Measurements from ENCODE around the gene TSPYL6. TPM values are rescaled to one million over a fixed set of nuclear protein-coding genes. Genes with fewer than 3 reads are reported as not detected.

Gene TSPYL6
- total RNA-seq, 4 donors from 2014 or later: not detected

DNA sequence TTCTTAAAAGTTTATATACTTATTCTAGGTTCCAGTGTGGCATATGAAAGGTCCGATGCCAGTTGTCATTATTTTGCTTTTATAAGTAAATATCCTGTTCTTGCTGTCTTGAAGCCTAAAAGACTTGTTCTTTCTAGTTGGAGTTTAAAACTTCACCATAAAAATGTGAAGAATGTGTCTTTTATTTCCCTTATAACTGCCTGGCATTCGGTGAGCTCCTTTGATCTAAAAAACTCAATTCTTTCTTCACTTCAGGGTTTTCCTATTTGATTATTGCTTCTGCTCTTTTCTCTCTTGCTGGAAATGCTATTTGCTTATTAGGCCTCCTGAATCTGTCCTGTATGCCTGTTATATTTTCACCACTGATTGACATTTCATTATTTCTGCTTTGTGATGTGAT, 51.6 kb downstream of the TSPYL6 start:
- Histone ChIP-seq H3K9me3 (no peaks in the 10 kb centered on the region), H3K27me3 (no peaks in the 10 kb centered on the region), H3K4me3 (no peak overlapping the region), H3K36me3 (no peaks in the 10 kb centered on the region), H3K4me1 (peaks cover 0 to 26% (median 4%) of the 10 kb centered on the region in 3 donors), H3K27ac (no peak overlapping the region)
- no peak for DNase-seq
- TF ChIP-seq, protein P1, sequence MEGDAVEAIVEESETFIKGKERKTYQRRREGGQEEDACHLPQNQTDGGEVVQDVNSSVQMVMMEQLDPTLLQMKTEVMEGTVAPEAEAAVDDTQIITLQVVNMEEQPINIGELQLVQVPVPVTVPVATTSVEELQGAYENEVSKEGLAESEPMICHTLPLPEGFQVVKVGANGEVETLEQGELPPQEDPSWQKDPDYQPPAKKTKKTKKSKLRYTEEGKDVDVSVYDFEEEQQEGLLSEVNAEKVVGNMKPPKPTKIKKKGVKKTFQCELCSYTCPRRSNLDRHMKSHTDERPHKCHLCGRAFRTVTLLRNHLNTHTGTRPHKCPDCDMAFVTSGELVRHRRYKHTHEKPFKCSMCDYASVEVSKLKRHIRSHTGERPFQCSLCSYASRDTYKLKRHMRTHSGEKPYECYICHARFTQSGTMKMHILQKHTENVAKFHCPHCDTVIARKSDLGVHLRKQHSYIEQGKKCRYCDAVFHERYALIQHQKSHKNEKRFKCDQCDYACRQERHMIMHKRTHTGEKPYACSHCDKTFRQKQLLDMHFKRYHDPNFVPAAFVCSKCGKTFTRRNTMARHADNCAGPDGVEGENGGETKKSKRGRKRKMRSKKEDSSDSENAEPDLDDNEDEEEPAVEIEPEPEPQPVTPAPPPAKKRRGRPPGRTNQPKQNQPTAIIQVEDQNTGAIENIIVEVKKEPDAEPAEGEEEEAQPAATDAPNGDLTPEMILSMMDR (IDR thresholded peaks at IDR 0.05): no peak
- TF ChIP-seq POLR2A (IDR thresholded peaks at IDR 0.05): no peak
- intact Hi-C loops (cut with DNase I): no loop called here
- 53 to 61% methylated on average over 2 of the region's 2 CpGs for WGBS, 2 donors

Other genes with a start within 250 kb of the TSPYL6 start
- 10 to 100 TPM in 1 of 4 donors, 1 to 10 TPM in 3; 3.7 to 15.1 (median 5.7) TPM for gene ACYP2, start 140.6 kb downstream of the TSPYL6 start, total RNA-seq
- 100 to 1,000 TPM in 2 of 4 donors, 10 to 100 TPM in 2; 65.0 to 217 (median 85.3) TPM for gene SPTBN1, start 200.1 kb upstream of the TSPYL6 start, total RNA-seq